GM12891 (cell line): Measurements from ENCODE around the gene OR51E1.

Source experiments
- POLR2A ChIP-seq: IDR thresholded peaks from 2 replicates; pipeline ENCODE4 v1.6.1; 2011; ENCODE audit warnings: low read depth, low read length, control low read depth
- POLR2AphosphoS5 ChIP-seq: IDR thresholded peaks from 2 replicates; pipeline ENCODE4 v1.6.1; 2011; ENCODE audit warnings: low read depth, low read length, control low read depth

GRCh38 chr11:4662876-4663275 lies 19.1 kb downstream of the OR51E1 start:
- TF ChIP-seq POLR2A = no peak
- no peak for TF ChIP-seq POLR2AphosphoS5
